HepG2 (cell line): ENCODE data around the gene RASSF7. TPM values are rescaled to one million over a fixed set of nuclear protein-coding genes. Genes with fewer than 3 reads are reported as not detected.
A peak's percentile ranks its signal among the peaks of the same experiment; 100 is the strongest.

Source experiments
- ARNT2 ChIP-seq: sonication (generic); formaldehyde crosslinking; IDR thresholded peaks from 2 replicates; pipeline ENCODE4 v1.8.0; 2022; ENCODE audit warnings: mild to moderate bottlenecking, low read depth, missing genetic modification reagents, moderate library complexity
- ARNTL ChIP-seq: sonication (generic); formaldehyde crosslinking; IDR thresholded peaks from 2 replicates; pipeline ENCODE4 v1.4.0; 2020; ENCODE audit warnings: mild to moderate bottlenecking, missing genetic modification reagents
- ATF7 ChIP-seq, 2 experiments: fragments of 450-650 bp in 1 of 2; sonication (generic) in 1 of 2; formaldehyde crosslinking in 1 of 2; IDR thresholded peaks; 2 replicates each; pipeline versions ENCODE4 v1.4.0 to v1.6.1; 2016 to 2020; ENCODE audit warnings: antibody characterized with exemption in 1 of 2, mild to moderate bottlenecking in 1 of 2, missing genetic modification reagents in 1 of 2
- GABPA ChIP-seq, 2 experiments: IDR thresholded peaks; 2 replicates each; pipeline ENCODE4 v1.6.1; 2011 to 2016; ENCODE audit warnings: low read depth in 2 of 2, low read length in 1 of 2, missing biosample characterization in 1 of 2, missing genetic modification characterization in 1 of 2
- HNRNPH1 ChIP-seq: fragments of 200-400 bp; formaldehyde crosslinking; optimal IDR thresholded peaks from 2 replicates; pipeline ENCODE3; 2017; ENCODE audit warnings: mild to moderate bottlenecking, low read depth, low read length
- MAZ ChIP-seq, 2 experiments: sonication (generic) in 1 of 2; formaldehyde crosslinking in 1 of 2; IDR thresholded peaks; 2 replicates each; pipeline versions ENCODE4 v1.5.0 to v1.6.1; 2012 to 2020; ENCODE audit warnings: low read depth in 2 of 2, mild to moderate bottlenecking in 2 of 2, borderline replicate concordance in 1 of 2, improper control_type of control experiment in 1 of 2, low read length in 1 of 2, missing genetic modification reagents in 1 of 2, moderate library complexity in 1 of 2
- MBD4 ChIP-seq: IDR thresholded peaks from 2 replicates; pipeline ENCODE4 v1.6.1; 2012; ENCODE audit warnings: low read length, inconsistent platforms, borderline replicate concordance
- MYPOP ChIP-seq: sonication (generic); formaldehyde crosslinking; IDR thresholded peaks from 2 replicates; pipeline ENCODE4 v1.8.1; 2023; ENCODE audit warnings: mild to moderate bottlenecking, moderate library complexity, missing genetic modification reagents
- PAF1 ChIP-seq: IDR thresholded peaks from 2 replicates; pipeline ENCODE4 v1.6.1; 2016; ENCODE audit warnings: missing genetic modification reagents, missing compliant biosample characterization
- RARA ChIP-seq: IDR thresholded peaks from 2 replicates; pipeline ENCODE4 v1.6.1; 2016; ENCODE audit warnings: missing genetic modification reagents, missing compliant biosample characterization
- RBM22 ChIP-seq: fragments of 200-400 bp; formaldehyde crosslinking; optimal IDR thresholded peaks from 2 replicates; pipeline ENCODE3; 2017; ENCODE audit warnings: mild to moderate bottlenecking, low read length, moderate library complexity
- SETDB1 ChIP-seq: sonication (generic); formaldehyde crosslinking; IDR thresholded peaks from 2 replicates; pipeline ENCODE4 v1.5.1; 2020; ENCODE audit warnings: missing genetic modification reagents, mild to moderate bottlenecking, borderline replicate concordance
- TRIM24 ChIP-seq: sonication (generic); formaldehyde crosslinking; IDR thresholded peaks from 2 replicates; pipeline ENCODE4 v1.8.0; 2022; ENCODE audit warnings: mild to moderate bottlenecking, missing genetic modification reagents
- ZMAT3 ChIP-seq: sonication (generic); formaldehyde crosslinking; conservative IDR thresholded peaks from 2 replicates; pipeline ENCODE4 v1.7.0; 2021; ENCODE audit warnings: missing genetic modification reagents
- ZMYM4 ChIP-seq: sonication (generic); formaldehyde crosslinking; IDR thresholded peaks from 2 replicates; pipeline ENCODE4 v1.8.1; 2023; ENCODE audit warnings: mild to moderate bottlenecking, missing genetic modification reagents
- ZNF382 ChIP-seq: sonication (generic); formaldehyde crosslinking; IDR thresholded peaks from 2 replicates; pipeline ENCODE4 v1.5.0; 2020; ENCODE audit warnings: missing genetic modification reagents, mild to moderate bottlenecking, borderline replicate concordance
- ZNF44 ChIP-seq: sonication (generic); formaldehyde crosslinking; IDR thresholded peaks from 2 replicates; pipeline ENCODE4 v1.5.1; 2020; ENCODE audit warnings: mild to moderate bottlenecking, missing genetic modification reagents
- ZNF512 ChIP-seq: sonication (generic); formaldehyde crosslinking; IDR thresholded peaks from 2 replicates; pipeline ENCODE4 v1.4.0; 2020; ENCODE audit warnings: mild to moderate bottlenecking, missing genetic modification reagents
- polyA plus RNA-seq, 8 experiments: library from polyadenylated mRNA; depleted of rRNA in 3 of 8; stranded (reverse) in 7 of 8; unstranded in 1 of 8; fragments of >200 nt; fragmentation: Illumina TruSeq in 4 of 8; extraction: Trizol in 4 of 8; gene quantifications; 2 replicates each; pipeline versions ENCODE4 v1.2.1 to v1.2.3, GENCODE V29; 2011 to 2016; ENCODE audit warnings: low read depth in 4 of 8, missing spikeins in 1 of 8, mixed read lengths in 1 of 8; ENCODE audit not compliant: insufficient read depth in 1 of 8
- total RNA-seq, 5 experiments: library from RNA; depleted of rRNA; stranded (reverse); fragments of >200 nt; fragmentation: Illumina TruSeq; extraction: Trizol; gene quantifications; 2 replicates each; pipeline ENCODE4 v1.2.3, GENCODE V29; 2016; ENCODE audit warnings: low read depth in 1 of 5
- TF ChIP-seq, protein P1 (sequence below): sonication (generic); formaldehyde crosslinking; IDR thresholded peaks from 2 replicates; pipeline ENCODE4 v1.4.0; 2020; ENCODE audit warnings: missing genetic modification reagents, mild to moderate bottlenecking, borderline replicate concordance
- TF ChIP-seq, protein P2 (sequence below): IDR thresholded peaks from 2 replicates; pipeline ENCODE4 v1.6.1; 2016; ENCODE audit warnings: mild to moderate bottlenecking, missing biosample characterization, missing genetic modification reagents

Gene RASSF7
- total and polyA plus RNA-seq, 2 of the 13 experiments (the other 11 are each of a cell fraction or from before 2014, with no cell fraction given): 20.2 to 28.6 TPM

- TF ChIP-seq, protein P1, sequence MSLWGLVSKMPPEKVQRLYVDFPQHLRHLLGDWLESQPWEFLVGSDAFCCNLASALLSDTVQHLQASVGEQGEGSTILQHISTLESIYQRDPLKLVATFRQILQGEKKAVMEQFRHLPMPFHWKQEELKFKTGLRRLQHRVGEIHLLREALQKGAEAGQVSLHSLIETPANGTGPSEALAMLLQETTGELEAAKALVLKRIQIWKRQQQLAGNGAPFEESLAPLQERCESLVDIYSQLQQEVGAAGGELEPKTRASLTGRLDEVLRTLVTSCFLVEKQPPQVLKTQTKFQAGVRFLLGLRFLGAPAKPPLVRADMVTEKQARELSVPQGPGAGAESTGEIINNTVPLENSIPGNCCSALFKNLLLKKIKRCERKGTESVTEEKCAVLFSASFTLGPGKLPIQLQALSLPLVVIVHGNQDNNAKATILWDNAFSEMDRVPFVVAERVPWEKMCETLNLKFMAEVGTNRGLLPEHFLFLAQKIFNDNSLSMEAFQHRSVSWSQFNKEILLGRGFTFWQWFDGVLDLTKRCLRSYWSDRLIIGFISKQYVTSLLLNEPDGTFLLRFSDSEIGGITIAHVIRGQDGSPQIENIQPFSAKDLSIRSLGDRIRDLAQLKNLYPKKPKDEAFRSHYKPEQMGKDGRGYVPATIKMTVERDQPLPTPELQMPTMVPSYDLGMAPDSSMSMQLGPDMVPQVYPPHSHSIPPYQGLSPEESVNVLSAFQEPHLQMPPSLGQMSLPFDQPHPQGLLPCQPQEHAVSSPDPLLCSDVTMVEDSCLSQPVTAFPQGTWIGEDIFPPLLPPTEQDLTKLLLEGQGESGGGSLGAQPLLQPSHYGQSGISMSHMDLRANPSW (CRISPR knock-in tag): no peak
- no peak for TF ChIP-seq TRIM24 (CRISPR knock-in tag)
- no peak for TF ChIP-seq ZMAT3 (CRISPR knock-in tag)
- no peak for TF ChIP-seq MBD4
- no peak for TF ChIP-seq GABPA (IDR thresholded peaks at IDR 0.05; ENCODE audit: low read depth, low read length)
- TF ChIP-seq GABPA (CRISPR knock-in tag; IDR thresholded peaks at IDR 0.05; ENCODE audit: low read depth): peak; percentile 73
- TF ChIP-seq PAF1: no peak
- TF ChIP-seq ZNF512 (CRISPR knock-in tag): no peak
- no peak for TF ChIP-seq RBM22
- TF ChIP-seq HNRNPH1: no peak
- no peak for TF ChIP-seq ATF7 (IDR thresholded peaks at IDR 0.05)
- TF ChIP-seq ATF7 (CRISPR knock-in tag; IDR thresholded peaks at IDR 0.05): no peak; the same call in 1 of the 2 replicates
- no peak for TF ChIP-seq ZNF44
- peak; percentile 26; the same call in 1 of the 2 replicates for TF ChIP-seq MYPOP
- TF ChIP-seq SETDB1 (CRISPR knock-in tag): no peak
- TF ChIP-seq ARNT2: peak; percentile 62; the same call in 1 of the 2 replicates
- TF ChIP-seq ARNTL (CRISPR knock-in tag): peak; percentile 64
- peak; percentile 75 for TF ChIP-seq MAZ (IDR thresholded peaks at IDR 0.05; ENCODE audit: borderline replicate concordance, low read depth, low read length)
- TF ChIP-seq MAZ (CRISPR knock-in tag; IDR thresholded peaks at IDR 0.05; ENCODE audit: low read depth): peak; percentile 66
- no peak for TF ChIP-seq ZMYM4
- TF ChIP-seq, protein P2, sequence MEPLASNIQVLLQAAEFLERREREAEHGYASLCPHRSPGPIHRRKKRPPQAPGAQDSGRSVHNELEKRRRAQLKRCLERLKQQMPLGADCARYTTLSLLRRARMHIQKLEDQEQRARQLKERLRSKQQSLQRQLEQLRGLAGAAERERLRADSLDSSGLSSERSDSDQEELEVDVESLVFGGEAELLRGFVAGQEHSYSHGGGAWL (CRISPR knock-in tag): no peak
- 0 out of 2 replicates have a peak, but pooled peaks have one; percentile 44 for TF ChIP-seq RARA (CRISPR knock-in tag)
- TF ChIP-seq ZNF382 (CRISPR knock-in tag): no peak
Observed at GRCh38 chr11:561148-562003, 606 bp downstream of the RASSF7 start (continued).
